NCI-H2196 treated with DMSO at 0.1 percent for 48 hours (cell line): ENCODE measurements around the gene NAALADL1.

ENCODE experiments used
- DNase-seq: peaks from one replicate; lab custom pipeline; 2025; ENCODE audit not compliant: unreplicated experiment; lab: John Stamatoyannopoulos, UW

The NAALADL1 gene

DNA sequence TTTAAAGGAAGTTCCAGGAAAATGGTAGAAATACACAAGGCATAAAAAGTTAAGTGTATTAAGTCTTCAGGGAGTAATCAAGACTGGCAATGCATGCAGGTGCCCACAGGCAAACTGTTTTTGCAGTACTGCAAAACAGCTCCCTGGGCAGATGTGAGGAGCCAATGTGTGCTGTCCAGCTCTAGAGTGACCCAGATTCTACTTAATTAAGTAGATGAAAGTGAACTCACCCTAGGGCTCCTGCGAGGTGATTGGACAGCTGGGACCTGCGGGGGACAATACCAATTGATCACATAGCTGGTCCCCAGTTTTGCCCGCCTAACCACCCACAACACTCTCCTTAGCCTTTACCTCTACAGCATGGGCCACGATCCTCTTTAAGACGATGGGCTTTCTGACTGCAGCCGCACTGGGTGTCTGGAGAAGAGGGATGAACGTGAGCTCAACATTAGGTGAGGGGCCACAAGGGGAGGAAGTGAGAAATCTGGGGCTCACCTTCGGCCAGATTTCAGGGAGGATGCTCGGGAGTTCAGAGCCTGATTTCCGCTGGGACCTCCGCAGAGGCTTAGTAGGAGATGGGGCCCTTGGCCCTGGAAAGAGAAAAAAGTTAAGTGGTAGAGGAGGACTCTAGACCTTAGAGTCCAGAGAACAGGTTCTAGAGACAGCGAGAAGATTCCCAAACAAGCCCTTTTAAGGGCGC is 24.9 kb upstream of the NAALADL1 start:
- DNase-seq, result no peak

DNA sequence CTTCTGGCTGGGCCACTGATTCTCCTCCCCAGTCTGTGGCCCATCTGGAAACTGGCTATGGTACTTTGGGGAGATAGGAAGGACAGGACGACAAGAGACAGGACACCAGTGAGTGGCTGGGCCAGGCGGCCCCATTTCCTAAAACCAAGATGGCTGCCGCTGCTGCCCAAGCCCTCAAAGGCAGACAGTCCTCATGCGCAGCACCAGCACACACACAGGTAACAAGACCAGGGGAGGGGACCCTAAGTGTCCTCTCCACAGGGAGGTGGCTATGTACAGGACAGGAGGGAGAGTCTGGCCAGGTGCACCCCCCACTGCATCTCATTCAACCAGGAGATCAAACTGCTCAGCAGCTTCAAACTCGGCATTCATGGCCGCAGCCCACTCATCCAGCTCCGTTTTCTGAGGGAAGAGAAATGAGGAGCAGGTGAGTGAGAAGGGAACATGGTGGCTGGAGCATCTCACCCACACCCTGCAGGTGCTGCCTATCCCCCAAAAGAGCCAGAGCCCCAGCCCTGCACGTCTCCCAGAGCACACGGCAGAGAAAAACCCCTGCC is 20.5 kb upstream of the NAALADL1 start:
- no peak for DNase-seq

DNA sequence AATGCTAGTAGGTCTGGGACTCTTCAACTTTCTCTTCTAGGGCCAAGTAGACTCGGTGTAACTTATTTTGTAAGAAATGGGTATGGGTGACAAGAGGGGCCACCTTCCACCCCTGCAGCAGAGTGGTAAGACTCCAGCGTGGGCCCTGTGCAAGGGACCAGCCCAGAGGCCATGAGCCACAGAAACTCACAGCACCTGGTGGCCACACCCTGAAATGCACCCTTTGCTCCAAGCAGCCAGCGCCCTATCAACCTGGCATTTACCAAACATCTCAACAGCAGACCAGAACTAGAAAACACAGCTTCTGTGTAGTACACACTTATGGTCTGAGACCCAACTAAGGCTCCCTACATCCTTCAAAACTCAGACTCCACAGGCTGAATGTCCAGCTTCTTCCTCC is 19.8 kb upstream of the NAALADL1 start:
- DNase-seq, result no peak

DNA sequence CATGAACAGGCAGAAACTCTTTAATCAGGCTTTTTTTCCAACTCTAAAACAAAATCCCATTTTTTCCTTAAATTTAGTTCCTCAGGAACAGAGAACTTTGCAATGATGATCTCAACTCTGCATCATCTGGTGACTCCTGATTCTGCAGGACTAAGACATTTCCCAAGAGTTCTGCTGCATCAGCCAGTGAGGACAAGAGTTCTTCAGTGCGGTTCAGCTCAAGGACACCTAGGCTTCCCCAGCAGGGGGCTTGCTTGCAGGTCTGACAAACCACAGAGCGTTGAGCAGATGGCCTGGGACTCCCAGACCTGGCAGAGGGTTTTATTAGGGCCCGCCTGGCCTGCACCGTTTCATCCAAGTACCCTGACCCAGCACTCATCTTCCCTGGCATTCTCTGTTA is 19.1 kb upstream of the NAALADL1 start:
- DNase-seq, result no peak

DNA sequence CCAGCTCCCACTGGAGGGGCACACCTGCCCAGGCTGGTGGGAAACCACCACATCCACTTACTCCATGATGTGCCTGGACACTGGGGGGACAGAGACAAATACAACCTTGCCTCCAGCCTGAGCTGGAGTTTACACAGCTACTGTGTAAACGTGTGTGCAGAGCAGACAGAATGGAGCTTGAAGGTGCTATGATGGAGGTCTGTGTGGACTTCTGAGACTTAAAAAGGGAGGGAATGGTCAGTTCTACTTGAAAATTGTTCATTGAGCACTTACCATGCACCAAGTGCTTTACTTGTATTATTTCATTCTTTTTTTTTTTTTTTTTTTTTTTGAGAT is 14.2 kb upstream of the NAALADL1 start:
- DNase-seq, result no peak

DNA sequence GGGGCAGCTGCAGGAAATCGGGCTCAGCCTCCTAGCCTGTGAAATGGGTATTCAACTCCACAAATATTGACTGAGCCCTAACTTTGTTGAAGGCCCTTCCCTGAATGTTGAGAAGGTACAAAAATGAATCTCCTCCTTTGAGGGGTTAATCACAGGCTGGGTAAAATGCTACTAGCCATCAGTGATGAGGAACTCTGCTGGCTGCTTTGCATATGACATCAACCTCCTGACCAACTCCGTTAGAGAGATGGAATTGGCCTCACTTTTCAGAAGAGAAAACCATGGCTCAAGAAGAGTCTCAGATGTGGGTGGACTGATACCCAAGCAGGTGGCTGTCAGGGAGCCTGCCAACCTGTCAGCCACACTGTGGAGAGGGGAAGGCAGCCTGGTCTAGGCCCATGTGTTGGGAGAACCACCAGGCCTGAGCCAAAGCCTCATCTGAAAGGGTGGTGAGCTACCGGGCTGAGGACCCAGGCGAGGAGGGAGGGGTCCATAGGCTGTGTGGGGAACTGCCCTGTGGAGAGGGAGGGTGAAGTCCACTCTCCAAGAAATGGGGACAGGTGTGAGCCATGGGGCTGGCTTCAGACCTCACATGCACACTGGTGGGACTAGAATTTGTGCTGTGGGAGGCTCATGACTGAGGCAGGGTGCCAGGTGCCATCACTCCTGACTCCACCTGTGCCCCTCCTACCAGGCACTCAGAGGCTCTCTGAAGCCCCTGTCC is 13.7 kb upstream of the NAALADL1 start:
- no peak for DNase-seq

DNA sequence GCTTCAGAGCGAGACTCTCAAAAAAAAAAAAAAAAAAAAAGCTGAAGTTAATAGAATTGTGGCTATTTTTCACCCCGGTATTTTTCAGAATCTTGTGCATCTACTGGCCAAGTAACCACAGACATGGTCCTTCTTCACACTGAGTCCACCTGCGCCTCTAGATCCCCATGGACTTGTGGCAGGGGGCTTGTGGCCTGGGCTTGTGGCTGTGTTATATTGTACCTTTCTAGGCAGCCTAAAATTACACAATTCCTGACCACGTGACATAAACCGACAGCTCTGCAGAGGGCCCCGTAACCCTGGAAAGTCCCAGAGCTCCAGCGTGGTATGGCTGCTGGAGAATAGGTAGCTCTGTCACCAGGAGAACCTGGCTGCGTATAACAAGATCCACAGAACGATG is 10.9 kb upstream of the NAALADL1 start:
- DNase-seq, result no peak

DNA sequence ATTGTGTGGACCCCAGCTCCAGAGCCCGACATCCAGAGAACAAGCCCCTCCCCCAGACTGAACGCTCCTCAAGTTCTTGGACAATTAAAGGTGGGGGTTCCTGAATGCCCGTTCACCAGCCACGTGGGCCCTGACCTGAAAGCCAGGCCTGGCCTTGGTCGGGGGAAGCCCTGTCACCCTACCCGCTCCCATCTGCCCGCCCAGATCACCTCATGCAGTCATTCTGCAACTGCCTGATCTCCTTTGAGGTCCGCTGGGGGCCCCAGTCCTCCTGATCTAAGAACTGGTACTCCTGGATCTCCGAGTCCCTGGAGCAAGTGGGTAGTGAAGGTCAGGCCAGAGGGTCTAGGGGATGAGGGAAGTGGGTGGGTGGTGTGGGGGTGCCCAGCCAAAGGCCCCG is 9.1 kb upstream of the NAALADL1 start:
- DNase-seq, result no peak

DNA sequence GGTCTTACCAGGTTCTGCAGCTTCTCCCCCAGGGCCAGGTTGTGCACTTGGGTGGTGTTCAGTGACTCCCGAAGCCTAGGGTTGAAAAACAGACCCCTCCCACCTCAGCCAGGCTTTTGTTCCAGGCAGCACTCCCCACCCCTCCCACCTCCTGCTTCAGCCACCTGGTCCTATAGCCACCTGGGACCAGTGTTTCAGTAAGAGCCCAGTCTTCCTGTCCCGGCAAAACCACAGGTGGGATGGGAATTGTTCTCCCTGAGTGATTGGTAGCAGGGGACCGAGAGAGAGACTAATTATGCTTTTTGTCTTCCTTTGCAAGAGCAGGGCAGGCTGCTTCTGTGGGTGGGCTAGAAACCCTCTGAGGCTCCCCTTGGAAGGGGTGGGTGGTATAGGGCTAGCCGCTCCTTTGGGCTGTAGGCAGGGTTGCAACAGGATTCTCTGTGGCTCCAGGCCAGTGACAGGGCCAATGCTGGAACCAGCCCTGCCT is 8.5 kb upstream of the NAALADL1 start:
- DNase-seq, result no peak

GRCh38 chr11:65066315-65066714 is 8.0 kb upstream of the NAALADL1 start:
- no peak for DNase-seq

- DNase-seq, result no peak
Observed at GRCh38 chr11:65065851-65066250, 7.5 kb upstream of the NAALADL1 start.

GRCh38 chr11:65064847-65065240 is 6.5 kb upstream of the NAALADL1 start:
- DNase-seq, result no peak

- no peak for DNase-seq
Observed at GRCh38 chr11:65063532-65063931, 5.2 kb upstream of the NAALADL1 start.

DNA sequence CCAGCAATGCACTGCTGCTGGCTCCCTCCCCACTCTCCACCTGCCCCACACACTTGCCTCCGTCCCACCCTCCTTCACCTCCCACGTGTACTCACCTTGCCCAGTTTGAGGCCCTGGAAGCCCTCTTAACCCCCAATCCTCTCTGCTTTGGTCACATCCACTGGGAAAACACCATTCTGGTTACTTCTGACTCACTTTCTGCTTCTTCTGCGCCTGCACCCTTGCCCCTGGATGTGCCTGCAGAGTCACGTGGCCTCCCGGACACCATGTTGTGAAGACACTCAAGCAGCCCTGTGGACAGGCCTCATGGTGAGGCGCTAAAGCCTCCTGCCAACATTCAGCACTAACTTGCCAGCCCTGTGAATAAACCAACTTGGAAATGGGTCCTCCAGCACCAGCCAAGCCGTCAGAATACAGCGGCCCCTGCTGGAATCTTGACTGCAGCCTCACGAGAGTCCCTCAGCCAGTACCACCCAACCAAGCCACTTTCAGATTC is 2.6 kb upstream of the NAALADL1 start:
- DNase-seq, result no peak

DNA sequence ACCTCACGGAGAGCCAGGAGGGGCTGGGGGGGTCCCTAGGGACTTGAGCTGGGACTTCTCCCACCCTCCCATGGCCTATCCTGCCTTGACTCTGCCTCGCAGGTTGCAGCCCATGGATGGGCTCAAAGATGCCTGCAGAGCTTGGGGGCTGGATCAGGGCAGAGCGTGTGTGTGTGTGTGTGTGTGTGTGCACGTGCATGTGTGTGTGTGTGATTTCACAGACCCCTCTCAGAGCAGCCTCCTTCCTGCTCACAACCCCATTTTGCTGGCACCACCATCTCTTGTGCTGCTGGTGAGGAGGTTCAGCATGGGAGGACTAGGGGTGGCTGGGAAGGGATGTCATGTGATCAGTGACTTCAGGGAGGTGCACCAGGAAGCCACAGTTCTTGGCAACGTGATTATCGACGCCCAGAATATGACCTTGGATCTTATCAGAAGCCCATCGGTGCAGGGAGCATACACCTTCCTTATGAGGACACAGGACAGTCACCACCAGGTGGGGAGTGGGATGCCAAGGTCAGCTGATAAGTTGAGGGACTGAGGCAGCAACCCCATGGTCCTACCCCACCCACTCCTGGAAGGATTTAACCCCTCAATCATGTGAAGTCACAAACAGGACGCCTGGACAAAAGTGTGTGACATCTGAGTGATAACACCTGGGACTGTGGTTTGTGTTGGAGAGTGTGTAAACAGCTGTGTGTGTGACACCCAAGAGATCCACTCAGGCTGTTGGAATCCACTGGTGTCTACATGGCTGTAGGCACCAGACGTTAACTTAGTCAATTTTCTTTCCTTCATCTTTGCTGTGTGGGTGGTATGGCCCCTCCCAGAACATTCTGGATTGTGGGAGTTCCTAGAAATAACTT is 1.8 kb upstream of the NAALADL1 start:
- DNase-seq, result no peak

GRCh38 chr11:65059523-65059922 is 1.2 kb upstream of the NAALADL1 start:
- no peak for DNase-seq

- DNase-seq, result no peak
Observed at GRCh38 chr11:65058012-65058411, 341 bp downstream of the NAALADL1 start.

- no peak for DNase-seq
Observed at GRCh38 chr11:65057526-65057925, 827 bp downstream of the NAALADL1 start.

- DNase-seq, result no peak
Observed at GRCh38 chr11:65056999-65057398, 1.4 kb downstream of the NAALADL1 start.

DNA sequence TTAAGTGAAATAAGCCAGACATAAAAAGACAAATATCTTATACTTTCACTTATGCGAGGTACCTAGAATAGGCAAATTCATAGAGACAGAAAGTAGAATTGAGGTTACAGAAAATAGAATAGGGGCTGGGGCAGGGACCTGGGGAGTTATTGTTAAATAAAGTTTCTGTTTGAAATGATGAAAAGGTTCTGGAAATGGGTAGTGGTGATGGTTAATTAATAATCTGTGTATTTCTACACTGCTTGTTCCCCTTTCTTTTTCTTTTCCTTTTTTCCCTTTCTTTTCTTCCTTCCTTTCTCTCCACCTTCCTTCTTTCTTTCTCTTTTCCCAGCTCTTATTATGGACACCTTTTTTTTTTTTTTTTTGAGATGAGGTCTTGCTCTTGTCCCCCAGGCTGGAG is 2.8 kb downstream of the NAALADL1 start:
- no peak for DNase-seq

DNA sequence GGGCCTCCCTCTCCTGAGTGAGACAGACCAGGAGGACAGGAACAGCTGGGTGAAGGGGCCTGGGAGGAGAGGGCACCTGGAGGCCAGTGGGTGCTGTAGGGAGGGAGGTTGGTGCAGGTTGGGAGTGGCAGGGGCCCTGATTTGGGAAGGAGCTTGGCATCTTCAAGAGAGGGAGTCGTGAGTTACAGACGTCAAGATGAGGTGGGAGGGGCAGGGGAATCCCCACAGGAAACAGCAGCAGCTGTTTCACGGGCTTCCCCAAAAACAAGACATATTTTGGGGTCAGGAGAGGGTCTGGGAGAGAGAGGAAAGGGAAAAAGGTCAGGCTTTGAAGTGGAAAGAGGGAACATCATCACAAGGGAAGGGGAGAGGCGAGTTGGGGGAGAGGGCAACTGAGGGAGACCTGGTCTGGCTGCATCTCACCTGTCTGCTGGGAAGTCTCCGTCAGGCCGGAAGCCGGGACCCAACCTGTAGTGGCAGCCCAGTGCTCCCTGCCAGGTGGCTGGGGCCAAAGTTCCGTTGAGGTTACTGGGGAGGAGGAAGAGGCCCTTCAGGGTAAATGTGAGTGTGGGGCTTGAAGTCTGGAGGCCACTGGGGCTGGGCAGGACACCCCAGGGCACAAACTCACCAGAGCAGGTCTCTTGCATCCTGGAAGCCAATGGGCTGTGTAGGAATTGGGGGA is 4.4 kb downstream of the NAALADL1 start:
- DNase-seq, result no peak
